NB4 (cell line): ENCODE data around the gene LBHD2.

ENCODE experiments used
- MYC ChIP-seq: IDR thresholded peaks from 2 replicates; pipeline ENCODE4 v1.6.1; 2011; ENCODE audit warnings: low read depth, low read length
- POLR2A ChIP-seq: IDR thresholded peaks from 2 replicates; pipeline ENCODE4 v1.6.1; 2011; ENCODE audit warnings: mild to moderate bottlenecking; ENCODE audit not compliant: insufficient read length; ENCODE audit errors: extremely low read depth
- TF ChIP-seq, protein P1 (sequence below): IDR thresholded peaks from one replicate; pipeline ENCODE4 v1.5.1; 2012; ENCODE audit warnings: low read depth, low read length
- TF ChIP-seq, protein P2 (sequence below): IDR thresholded peaks from 2 replicates; pipeline ENCODE4 v1.6.1; 2011; ENCODE audit warnings: low read depth, low read length

GRCh38 chr14:103104654-103105452 lies 20.8 kb downstream of the LBHD2 start:
- TF ChIP-seq, protein P1, sequence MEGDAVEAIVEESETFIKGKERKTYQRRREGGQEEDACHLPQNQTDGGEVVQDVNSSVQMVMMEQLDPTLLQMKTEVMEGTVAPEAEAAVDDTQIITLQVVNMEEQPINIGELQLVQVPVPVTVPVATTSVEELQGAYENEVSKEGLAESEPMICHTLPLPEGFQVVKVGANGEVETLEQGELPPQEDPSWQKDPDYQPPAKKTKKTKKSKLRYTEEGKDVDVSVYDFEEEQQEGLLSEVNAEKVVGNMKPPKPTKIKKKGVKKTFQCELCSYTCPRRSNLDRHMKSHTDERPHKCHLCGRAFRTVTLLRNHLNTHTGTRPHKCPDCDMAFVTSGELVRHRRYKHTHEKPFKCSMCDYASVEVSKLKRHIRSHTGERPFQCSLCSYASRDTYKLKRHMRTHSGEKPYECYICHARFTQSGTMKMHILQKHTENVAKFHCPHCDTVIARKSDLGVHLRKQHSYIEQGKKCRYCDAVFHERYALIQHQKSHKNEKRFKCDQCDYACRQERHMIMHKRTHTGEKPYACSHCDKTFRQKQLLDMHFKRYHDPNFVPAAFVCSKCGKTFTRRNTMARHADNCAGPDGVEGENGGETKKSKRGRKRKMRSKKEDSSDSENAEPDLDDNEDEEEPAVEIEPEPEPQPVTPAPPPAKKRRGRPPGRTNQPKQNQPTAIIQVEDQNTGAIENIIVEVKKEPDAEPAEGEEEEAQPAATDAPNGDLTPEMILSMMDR, result peak; percentile 92
- TF ChIP-seq, protein P2, sequence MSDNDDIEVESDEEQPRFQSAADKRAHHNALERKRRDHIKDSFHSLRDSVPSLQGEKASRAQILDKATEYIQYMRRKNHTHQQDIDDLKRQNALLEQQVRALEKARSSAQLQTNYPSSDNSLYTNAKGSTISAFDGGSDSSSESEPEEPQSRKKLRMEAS, result no peak
- TF ChIP-seq POLR2A (no peak), MYC (no peak)
